GM19043 (cell line): ENCODE data around the gene IMPA2.

Source experiments
- ATAC-seq: cut with Tn5 transposase; IDR thresholded peaks from one replicate; pipeline ENCODE4 v1.9.1; 2021; ENCODE audit warnings: low read depth; ENCODE audit not compliant: unreplicated experiment

IMPA2 gene

GRCh38 chr18:12046046-12046750, 64.9 kb downstream of the IMPA2 start:
- no peak for ATAC-seq

- no peak for ATAC-seq
These were observed 65.5 kb downstream of the IMPA2 start for GRCh38 chr18:12046751-12047335.

GRCh38 chr18:12048010-12048826, 66.9 kb downstream of the IMPA2 start:
- no peak for ATAC-seq

GRCh38 chr18:12048827-12049175, 67.5 kb downstream of the IMPA2 start:
- no peak for ATAC-seq

GRCh38 chr18:12049978-12050811, 68.9 kb downstream of the IMPA2 start:
- peak; percentile 75 for ATAC-seq

- ATAC-seq, result no peak
These were observed 71.6 kb downstream of the IMPA2 start for GRCh38 chr18:12052866-12053265.

GRCh38 chr18:12053289-12053688, 72.0 kb downstream of the IMPA2 start:
- ATAC-seq, result peak; percentile 46

- no peak for ATAC-seq
These were observed 75.0 kb downstream of the IMPA2 start for GRCh38 chr18:12056034-12056883.

- no peak for ATAC-seq
These were observed 75.6 kb downstream of the IMPA2 start for GRCh38 chr18:12056884-12057402.

GRCh38 chr18:12057419-12058039, 76.2 kb downstream of the IMPA2 start:
- ATAC-seq, result no peak

GRCh38 chr18:12059334-12060181, 78.3 kb downstream of the IMPA2 start:
- no peak for ATAC-seq

- ATAC-seq, result no peak
These were observed 79.0 kb downstream of the IMPA2 start for GRCh38 chr18:12060182-12060870.

GRCh38 chr18:12061685-12062084, 80.4 kb downstream of the IMPA2 start:
- ATAC-seq, result no peak

- no peak for ATAC-seq
These were observed 81.7 kb downstream of the IMPA2 start for GRCh38 chr18:12062974-12063373.

GRCh38 chr18:12064086-12064763, 82.9 kb downstream of the IMPA2 start:
- no peak for ATAC-seq

- no peak for ATAC-seq
These were observed 84.1 kb downstream of the IMPA2 start for GRCh38 chr18:12065397-12065796.

- no peak for ATAC-seq
These were observed 85.7 kb downstream of the IMPA2 start for GRCh38 chr18:12066910-12067511.
